Neuronal stem cell (in vitro differentiated cells): Measurements from ENCODE around the gene MIB2. TPM values are rescaled to one million over a fixed set of nuclear protein-coding genes. Genes with fewer than 3 reads are reported as not detected.

Experiments used
- DNase-seq: peaks from one replicate; pipeline ENCODE4 v3.0.0-alpha.2; 2013; ENCODE audit warnings: low spot score
- H2AFZ ChIP-seq: one replicate; pipeline ENCODE4 v1.6.1; 2013; ENCODE audit warnings: mild to moderate bottlenecking, low read length, inconsistent platforms
- H2AK5ac ChIP-seq: 2 replicates; pipeline ENCODE4 v1.6.1; 2013; ENCODE audit warnings: low read depth, mild to moderate bottlenecking, inconsistent platforms, low read length, moderate library complexity, mixed read lengths
- H2BK120ac ChIP-seq: 2 replicates; pipeline ENCODE4 v1.6.1; 2013; ENCODE audit warnings: low read depth, mild to moderate bottlenecking, inconsistent platforms, low read length, moderate library complexity, mixed read lengths
- H2BK12ac ChIP-seq: one replicate; pipeline ENCODE4 v1.6.1; 2013; ENCODE audit warnings: low read length, inconsistent platforms
- H2BK15ac ChIP-seq: 2 replicates; pipeline ENCODE4 v1.6.1; 2013; ENCODE audit warnings: mild to moderate bottlenecking, low read length, inconsistent platforms, mixed read lengths
- H2BK5ac ChIP-seq: one replicate; pipeline ENCODE4 v1.6.1; 2013; ENCODE audit warnings: inconsistent platforms, mild to moderate bottlenecking, low read length, moderate library complexity
- H3K14ac ChIP-seq: one replicate; pipeline ENCODE4 v1.6.1; 2013; ENCODE audit warnings: low read length, inconsistent platforms
- H3K18ac ChIP-seq: 2 replicates; pipeline ENCODE4 v1.6.1; 2013; ENCODE audit warnings: low read length, inconsistent platforms
- H3K23ac ChIP-seq: 2 replicates; pipeline ENCODE4 v1.6.1; 2013; ENCODE audit warnings: low read depth, mild to moderate bottlenecking, mixed read lengths, low read length, inconsistent platforms; ENCODE audit not compliant: poor library complexity
- H3K27ac ChIP-seq: replicated peaks from 3 replicates; pipeline ENCODE4 v1.5.1; 2013; ENCODE audit warnings: low read length, inconsistent platforms
- H3K27me3 ChIP-seq, 3 experiments: 2 replicates each; pipeline ENCODE4 v1.6.1; 2013; ENCODE audit warnings: low read length in 3 of 3, mild to moderate bottlenecking in 2 of 3, inconsistent platforms in 1 of 3, low read depth in 1 of 3, mixed read lengths in 1 of 3, moderate library complexity in 1 of 3; ENCODE audit not compliant: control insufficient read depth in 3 of 3, insufficient read depth in 3 of 3
- H3K36me3 ChIP-seq, 2 donors: replicated peaks in 1 of 2; 2 replicates each; pipeline ENCODE4 v1.6.1; 2013; ENCODE audit warnings: low read length in 2 of 2; ENCODE audit not compliant: control insufficient read depth in 2 of 2, insufficient read depth in 2 of 2
- H3K4ac ChIP-seq: 2 replicates; pipeline ENCODE4 v1.6.1; 2013; ENCODE audit warnings: inconsistent platforms, mild to moderate bottlenecking, low read length, moderate library complexity
- H3K4me1 ChIP-seq, 2 donors: 1 replicate in 1 of 2; 2 replicates in 1 of 2; pipeline ENCODE4 v1.6.1; 2013; ENCODE audit warnings: low read length in 2 of 2, low read depth in 1 of 2; ENCODE audit not compliant: control insufficient read depth in 2 of 2, insufficient read depth in 1 of 2
- H3K4me2 ChIP-seq: one replicate; pipeline ENCODE4 v1.6.1; 2013; ENCODE audit warnings: mild to moderate bottlenecking, low read length, inconsistent platforms; ENCODE audit not compliant: insufficient read depth, poor library complexity, severe bottlenecking
- H3K4me3 ChIP-seq, 2 donors: 2 replicates each; pipeline ENCODE4 v1.5.1; 2013; ENCODE audit warnings: low read length in 2 of 2, mild to moderate bottlenecking in 2 of 2, inconsistent platforms in 1 of 2, moderate library complexity in 1 of 2
- H3K79me1 ChIP-seq: one replicate; pipeline ENCODE4 v1.6.1; 2013; ENCODE audit warnings: low read depth, mild to moderate bottlenecking, inconsistent platforms, low read length, moderate library complexity
- H3K9ac ChIP-seq: one replicate; pipeline ENCODE4 v1.6.1; 2013; ENCODE audit warnings: mild to moderate bottlenecking, low read depth, low read length, inconsistent platforms; ENCODE audit not compliant: poor library complexity
- H3K9me3 ChIP-seq, 2 donors: replicated peaks in 1 of 2; 2 replicates each; pipeline versions ENCODE3 to v1.6.1; 2013; ENCODE audit warnings: low read length in 2 of 2, mild to moderate bottlenecking in 2 of 2, inconsistent platforms in 1 of 2, low read depth in 1 of 2, mixed read lengths in 1 of 2, moderate library complexity in 1 of 2; ENCODE audit not compliant: control insufficient read depth in 2 of 2, insufficient read depth in 1 of 2
- H4K8ac ChIP-seq: one replicate; pipeline ENCODE4 v1.6.1; 2013; ENCODE audit warnings: low read depth, mild to moderate bottlenecking, inconsistent platforms, low read length, moderate library complexity
- H4K91ac ChIP-seq: one replicate; pipeline ENCODE4 v1.6.1; 2013; ENCODE audit warnings: low read length, low read depth, mild to moderate bottlenecking, inconsistent platforms; ENCODE audit not compliant: poor library complexity
- WGBS, 2 donors: extraction: QIAGEN DNeasy Blood & Tissue Kit; methylation state at CpG; one replicate each; pipeline ENCODE4 v1.1.7; 2013; ENCODE audit warnings: missing lambda C conversion rate in 2 of 2, mixed read lengths in 1 of 2; ENCODE audit not compliant: insufficient read length in 2 of 2, insufficient replicate concordance in 1 of 2; ENCODE audit errors: extremely low coverage in 2 of 2; 5-methylcytosine and 5-hydroxymethylcytosine counted together
- polyA plus RNA-seq, 2 experiments: library from polyadenylated mRNA; stranded (reverse); fragments of 200-250 nt; gene quantifications; one replicate each; pipeline ENCODE4 v1.2.3, GENCODE V29; 2013

The MIB2 gene
- polyA plus RNA-seq (2013, experiment 1 of 2) = 60.6 TPM
- polyA plus RNA-seq (2013, experiment 2 of 2) = 58.5 TPM

- WGBS, 2 donors = no CpG with 5 or more reads among the region's 107 CpGs
- Histone ChIP-seq H4K8ac (peak within 1 kb of the TSS; percentile 82), H2BK12ac (peak within 1 kb of the TSS; percentile 93), H3K36me3 (peaks cover 12 to 24% of the 10 kb centered on the region in 2 donors), H4K91ac (peak within 1 kb of the TSS; percentile 96), H2BK5ac (peak within 1 kb of the TSS; percentile 100), H3K18ac (peak within 1 kb of the TSS; percentile 100), H3K23ac (peak within 1 kb of the TSS; percentile 100), H2AK5ac (peak within 1 kb of the TSS; percentile 100), H3K4me1 (peaks cover 11 to 21% of the 10 kb centered on the region in 2 donors), H3K4ac (peak within 1 kb of the TSS; percentile 100), H3K9me3 (no peaks in the 10 kb centered on the region), H3K79me1 (peaks cover 21% of the 10 kb centered on the region), H3K14ac (peak within 1 kb of the TSS; percentile 100), H2BK15ac (peak within 1 kb of the TSS; percentile 64), H3K4me2 (peak within 1 kb of the TSS; percentile 96), H2AFZ (peak within 1 kb of the TSS; percentile 99), H2BK120ac (peak within 1 kb of the TSS; percentile 89), H3K9ac (peak within 1 kb of the TSS; percentile 100), H3K4me3 (peak within 1 kb of the TSS; percentile 95 to 100), H3K27me3 (no peaks in the 10 kb centered on the region), H3K27ac (peak within 1 kb of the TSS; percentile 100)
- DNase-seq = peak; percentile 96
These were observed at the start of gene MIB2 for GRCh38 chr1:1615256-1616044. MIB2 (plus strand) TSS chr1:1615500; CDS start chr1:1623453, 7,953 bp downstream.

GRCh38 chr1:1567152-1567875, 48.0 kb upstream of the MIB2 start:
- H3K4me1 ChIP-seq = no peaks in the 10 kb centered on the region
- no peak overlapping the region for H3K23ac ChIP-seq

DNA sequence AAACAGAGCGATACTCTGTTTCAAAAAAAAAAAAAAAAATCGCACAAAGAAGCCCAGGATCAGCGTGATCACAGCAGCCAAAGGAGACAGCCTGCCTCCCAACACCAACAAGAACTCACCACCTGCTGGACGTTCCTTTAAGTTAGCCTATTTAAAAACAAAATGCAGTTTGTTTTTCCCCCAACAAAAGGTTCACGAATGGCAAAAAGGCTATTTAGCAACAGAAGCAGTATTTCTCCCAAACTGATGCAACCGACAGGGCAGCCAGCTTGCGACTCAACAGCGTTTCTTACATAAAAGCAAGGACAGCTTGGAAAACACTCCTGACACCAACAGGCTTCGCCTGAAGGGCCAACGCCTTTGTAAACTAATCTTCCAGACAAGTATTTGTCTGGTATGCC, 47.4 kb upstream of the MIB2 start:
- Histone ChIP-seq H2BK12ac (no peak overlapping the region), H3K27me3 (no peaks in the 10 kb centered on the region), H3K9me3 (no peaks in the 10 kb centered on the region), H3K14ac (no peak overlapping the region), H4K8ac (no peak overlapping the region), H2BK5ac (no peak overlapping the region), H3K79me1 (peaks cover 20% of the 10 kb centered on the region), H3K4me1 (no peaks in the 10 kb centered on the region), H3K4ac (no peak overlapping the region), H2BK15ac (no peak overlapping the region), H4K91ac (no peak overlapping the region), H3K4me2 (no peak overlapping the region), H3K9ac (no peak overlapping the region), H3K18ac (no peak overlapping the region), H2AFZ (no peak overlapping the region), H3K4me3 (no peak overlapping the region), H3K27ac (no peak overlapping the region), H3K36me3 (peaks cover 23 to 75% of the 10 kb centered on the region in 2 donors), H3K23ac (no peak overlapping the region), H2AK5ac (no peak overlapping the region), H2BK120ac (no peak overlapping the region)
- WGBS, 2 donors = no CpG with 5 or more reads among the region's 10 CpGs
- DNase-seq = no peak

More at GRCh38 chr1:1567152-1567875, 48.0 kb upstream of the MIB2 start:
- Histone ChIP-seq H3K36me3 (peaks cover 29 to 75% of the 10 kb centered on the region in 2 donors), H2BK120ac (no peak overlapping the region), H3K18ac (no peak overlapping the region), H3K4ac (no peak overlapping the region), H2AK5ac (no peak overlapping the region), H4K91ac (no peak overlapping the region), H3K9ac (no peak overlapping the region), H3K14ac (no peak overlapping the region), H2AFZ (no peak overlapping the region), H3K4me2 (no peak overlapping the region), H2BK12ac (no peak overlapping the region), H3K9me3 (no peaks in the 10 kb centered on the region), H2BK5ac (no peak overlapping the region), H4K8ac (peak overlapping the region; percentile 31), H3K27ac (no peak overlapping the region), H3K4me3 (no peak overlapping the region), H2BK15ac (no peak overlapping the region), H3K79me1 (peaks cover 22% of the 10 kb centered on the region), H3K27me3 (no peaks in the 10 kb centered on the region)
- no peak for DNase-seq
- WGBS, 2 donors = no CpG with 5 or more reads among the region's 31 CpGs

DNA sequence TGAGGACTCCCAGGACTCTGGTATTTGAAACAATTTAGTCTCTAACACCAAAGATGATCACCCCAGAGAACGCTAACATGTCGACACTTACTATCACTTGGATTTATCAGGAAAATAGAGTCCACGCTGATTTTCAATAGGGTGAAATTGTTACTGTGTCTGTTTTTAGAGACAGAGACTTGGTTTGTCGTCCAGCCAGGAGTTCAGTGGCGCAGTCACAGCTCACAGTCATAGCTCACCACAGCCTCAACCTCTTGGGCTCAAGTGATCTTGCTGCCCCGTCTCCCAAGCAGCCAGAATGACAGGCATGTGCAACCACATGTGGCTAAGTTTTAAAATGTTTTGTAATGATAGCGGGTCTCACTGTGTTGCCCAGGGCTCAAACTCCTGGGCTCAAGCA, 46.0 kb upstream of the MIB2 start:
- Histone ChIP-seq H4K8ac (no peak overlapping the region), H3K23ac (no peak overlapping the region), H3K4me2 (no peak overlapping the region), H2BK12ac (no peak overlapping the region), H4K91ac (no peak overlapping the region), H3K27ac (no peak overlapping the region), H3K79me1 (peaks cover 16% of the 10 kb centered on the region), H3K4ac (no peak overlapping the region), H3K9ac (peak overlapping the region; percentile 30), H2BK5ac (no peak overlapping the region), H2BK15ac (no peak overlapping the region), H3K36me3 (peaks cover 15 to 63% of the 10 kb centered on the region in 2 donors), H2AK5ac (no peak overlapping the region), H3K18ac (no peak overlapping the region), H3K9me3 (no peaks in the 10 kb centered on the region), H2BK120ac (no peak overlapping the region), H3K14ac (no peak overlapping the region), H3K4me3 (no peak overlapping the region), H3K4me1 (peaks cover 2 to 3% of the 10 kb centered on the region in 2 donors), H3K27me3 (no peaks in the 10 kb centered on the region), H2AFZ (no peak overlapping the region)
- no CpG with 5 or more reads among the region's 7 CpGs for WGBS, 2 donors
- no peak for DNase-seq
